Breast epithelium (tissue), 3 donors: Measurements from ENCODE around the gene SH3D19.

ENCODE experiments used
- POLR2A ChIP-seq: fragments of 450-650 bp; IDR thresholded peaks from one replicate; pipeline ENCODE4 v1.6.1; 2016; ENCODE audit warnings: antibody characterized with exemption, mild to moderate bottlenecking, moderate library complexity
- TF ChIP-seq, protein P1 (sequence below), 3 donors: fragments of 450-650 bp; IDR thresholded peaks; one replicate each; pipeline ENCODE4 v1.5.1; 2016 to 2017; ENCODE audit warnings: antibody characterized with exemption in 3 of 3, mild to moderate bottlenecking in 3 of 3, moderate library complexity in 3 of 3

GRCh38 chr4:151092488-151092887 lies 232.9 kb downstream of the SH3D19 start:
- TF ChIP-seq POLR2A = no peak
- TF ChIP-seq, protein P1, sequence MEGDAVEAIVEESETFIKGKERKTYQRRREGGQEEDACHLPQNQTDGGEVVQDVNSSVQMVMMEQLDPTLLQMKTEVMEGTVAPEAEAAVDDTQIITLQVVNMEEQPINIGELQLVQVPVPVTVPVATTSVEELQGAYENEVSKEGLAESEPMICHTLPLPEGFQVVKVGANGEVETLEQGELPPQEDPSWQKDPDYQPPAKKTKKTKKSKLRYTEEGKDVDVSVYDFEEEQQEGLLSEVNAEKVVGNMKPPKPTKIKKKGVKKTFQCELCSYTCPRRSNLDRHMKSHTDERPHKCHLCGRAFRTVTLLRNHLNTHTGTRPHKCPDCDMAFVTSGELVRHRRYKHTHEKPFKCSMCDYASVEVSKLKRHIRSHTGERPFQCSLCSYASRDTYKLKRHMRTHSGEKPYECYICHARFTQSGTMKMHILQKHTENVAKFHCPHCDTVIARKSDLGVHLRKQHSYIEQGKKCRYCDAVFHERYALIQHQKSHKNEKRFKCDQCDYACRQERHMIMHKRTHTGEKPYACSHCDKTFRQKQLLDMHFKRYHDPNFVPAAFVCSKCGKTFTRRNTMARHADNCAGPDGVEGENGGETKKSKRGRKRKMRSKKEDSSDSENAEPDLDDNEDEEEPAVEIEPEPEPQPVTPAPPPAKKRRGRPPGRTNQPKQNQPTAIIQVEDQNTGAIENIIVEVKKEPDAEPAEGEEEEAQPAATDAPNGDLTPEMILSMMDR (IDR thresholded peaks at IDR 0.05) = no peak
